C4-2B (cell line): ENCODE data around the gene HPS3.

Source experiments
- ZFX ChIP-seq: fragments of 450-650 bp; IDR thresholded peaks from 2 replicates; pipeline ENCODE4 v1.6.1; 2017
- TF ChIP-seq, protein P1 (sequence below): fragments of 450-650 bp; conservative IDR thresholded peaks from 2 replicates; pipeline ENCODE4 v1.5.1; 2017; ENCODE audit warnings: mild to moderate bottlenecking

DNA sequence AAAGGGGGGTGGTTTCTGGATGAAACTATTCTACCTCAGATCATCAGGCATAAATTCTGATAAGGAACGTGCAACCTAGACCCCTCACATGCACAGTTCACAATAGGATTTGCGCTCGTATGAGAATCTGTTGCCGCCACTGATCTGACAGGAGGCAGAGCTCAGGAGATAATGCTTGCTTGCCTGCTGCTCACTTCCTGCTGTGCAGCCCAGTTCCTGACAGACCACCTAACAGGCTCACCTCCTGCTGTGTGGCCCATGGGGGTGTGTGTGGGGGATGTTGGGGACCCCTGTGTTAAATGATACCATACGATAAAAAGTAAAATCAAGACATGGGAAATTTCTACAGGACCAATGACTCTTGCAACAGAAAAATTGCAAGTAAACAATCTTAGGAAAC is 68.2 kb downstream of the HPS3 start:
- TF ChIP-seq, protein P1, sequence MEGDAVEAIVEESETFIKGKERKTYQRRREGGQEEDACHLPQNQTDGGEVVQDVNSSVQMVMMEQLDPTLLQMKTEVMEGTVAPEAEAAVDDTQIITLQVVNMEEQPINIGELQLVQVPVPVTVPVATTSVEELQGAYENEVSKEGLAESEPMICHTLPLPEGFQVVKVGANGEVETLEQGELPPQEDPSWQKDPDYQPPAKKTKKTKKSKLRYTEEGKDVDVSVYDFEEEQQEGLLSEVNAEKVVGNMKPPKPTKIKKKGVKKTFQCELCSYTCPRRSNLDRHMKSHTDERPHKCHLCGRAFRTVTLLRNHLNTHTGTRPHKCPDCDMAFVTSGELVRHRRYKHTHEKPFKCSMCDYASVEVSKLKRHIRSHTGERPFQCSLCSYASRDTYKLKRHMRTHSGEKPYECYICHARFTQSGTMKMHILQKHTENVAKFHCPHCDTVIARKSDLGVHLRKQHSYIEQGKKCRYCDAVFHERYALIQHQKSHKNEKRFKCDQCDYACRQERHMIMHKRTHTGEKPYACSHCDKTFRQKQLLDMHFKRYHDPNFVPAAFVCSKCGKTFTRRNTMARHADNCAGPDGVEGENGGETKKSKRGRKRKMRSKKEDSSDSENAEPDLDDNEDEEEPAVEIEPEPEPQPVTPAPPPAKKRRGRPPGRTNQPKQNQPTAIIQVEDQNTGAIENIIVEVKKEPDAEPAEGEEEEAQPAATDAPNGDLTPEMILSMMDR, result no peak
- TF ChIP-seq ZFX, result no peak
